GM21717 (cell line): ENCODE measurements around the gene ACO2.
"Not testable (repeated sequence)": the region's sequence is repeated elsewhere in the genome, so short reads cannot be mapped to it uniquely, and the experiment has no call there.

ENCODE experiments used
- ATAC-seq: cut with Tn5 transposase; IDR thresholded peaks from one replicate; pipeline ENCODE4 v1.9.1; 2021; ENCODE audit warnings: mild to moderate bottlenecking, moderate library complexity; ENCODE audit not compliant: unreplicated experiment

ACO2 gene

DNA sequence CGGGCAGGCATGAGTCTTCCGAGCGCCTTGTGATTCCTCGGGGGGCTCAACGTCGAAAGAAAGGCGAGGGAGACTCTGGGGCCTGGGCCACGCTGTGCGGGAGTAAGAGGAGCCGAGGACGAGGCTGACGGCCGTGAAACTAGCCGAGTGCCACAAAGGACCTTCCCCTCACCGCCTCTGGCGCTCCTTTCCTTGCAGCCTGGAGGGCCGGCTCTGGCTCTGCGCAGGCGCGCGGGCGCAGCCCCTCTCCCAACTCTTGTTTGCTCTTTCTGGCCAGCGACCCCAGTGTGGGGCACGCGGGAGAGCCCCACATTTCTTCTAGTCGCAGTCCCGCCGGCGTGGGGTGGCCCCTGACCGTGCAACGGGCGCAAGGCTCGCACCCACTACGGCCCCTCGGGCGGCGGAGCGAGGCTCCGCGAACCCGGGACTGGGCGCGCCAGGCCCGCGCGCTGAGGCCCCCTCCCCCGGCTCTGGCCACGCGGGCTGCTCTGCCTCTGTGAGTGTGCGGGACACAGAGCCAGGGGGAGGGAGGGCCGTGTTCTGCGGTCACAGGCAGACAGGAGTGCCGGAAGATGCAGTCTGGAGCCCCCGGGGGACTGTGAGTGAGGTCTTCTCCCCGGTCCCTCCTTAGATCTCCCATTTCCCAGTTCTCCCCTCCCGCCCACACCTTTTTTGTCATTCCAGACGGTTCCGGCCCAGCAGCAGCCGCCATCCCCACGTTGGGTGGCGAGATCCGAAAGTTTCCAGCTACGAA, 21.3 kb upstream of the ACO2 start:
- no peak for ATAC-seq

GRCh38 chr22:41448189-41448808, 20.6 kb upstream of the ACO2 start:
- peak; percentile 40 for ATAC-seq

GRCh38 chr22:41458161-41458728, 10.7 kb upstream of the ACO2 start:
- no peak for ATAC-seq

DNA sequence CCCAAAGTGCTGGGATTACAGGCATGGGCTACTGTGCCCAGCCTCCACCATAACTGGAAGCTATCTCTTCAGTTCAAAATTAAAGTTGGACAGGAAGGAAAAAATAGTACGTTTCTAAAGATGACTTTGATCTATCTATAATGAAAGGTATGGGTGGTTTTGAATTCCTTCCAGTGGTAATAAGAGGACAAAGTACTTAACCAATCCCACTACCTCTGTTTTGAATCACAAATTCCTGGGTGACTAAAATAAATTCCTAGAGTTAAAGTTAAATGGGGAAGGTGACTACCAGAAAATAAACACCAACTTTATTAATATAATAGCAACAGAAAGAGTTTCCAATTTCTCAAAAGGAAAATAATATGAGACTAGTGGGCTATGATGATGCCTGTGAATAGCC, 9.5 kb upstream of the ACO2 start:
- no peak for ATAC-seq

GRCh38 chr22:41460071-41460470, 8.8 kb upstream of the ACO2 start:
- not testable (repeated sequence) for ATAC-seq

DNA sequence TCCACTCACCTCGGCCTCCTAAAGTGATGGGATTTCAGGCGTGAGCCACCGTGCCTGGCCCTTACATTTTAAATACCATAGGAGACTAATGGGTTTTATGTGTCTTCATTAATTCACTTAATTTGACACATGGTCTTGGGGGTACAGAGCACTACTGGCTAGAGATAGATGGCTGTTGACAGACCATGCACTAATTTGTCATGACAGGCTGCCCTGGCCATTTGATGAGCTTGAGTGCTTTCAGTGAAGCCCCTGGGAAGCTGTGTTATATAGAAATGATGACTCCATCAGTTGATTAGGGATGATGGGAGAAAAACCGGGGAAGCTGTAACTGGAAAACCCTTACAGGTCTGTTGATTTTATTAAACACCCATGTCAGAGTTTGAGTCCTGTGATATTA, 7.0 kb upstream of the ACO2 start:
- ATAC-seq, result no peak

- ATAC-seq, result peak; percentile 26
Measured at GRCh38 chr22:41469218-41469851, 418 bp downstream of the ACO2 start.

DNA sequence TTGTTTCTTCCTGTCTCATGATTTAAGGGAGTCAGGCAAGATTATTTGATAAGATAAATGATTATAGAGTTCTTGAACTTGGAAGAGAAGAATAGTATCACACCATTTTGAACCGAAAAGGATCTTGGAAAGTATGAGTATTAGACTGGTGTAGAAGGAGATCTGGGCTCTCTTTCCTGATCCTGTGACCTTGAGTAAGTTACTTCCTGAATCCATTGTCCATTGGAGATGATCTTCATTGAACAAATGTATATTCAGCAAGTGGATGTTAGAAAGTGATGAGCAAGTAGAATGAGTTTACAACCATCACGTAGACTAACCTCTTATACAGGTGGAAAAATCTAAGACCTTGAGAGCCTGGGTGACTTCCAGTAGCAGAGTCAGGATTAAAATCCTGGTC, 2.0 kb downstream of the ACO2 start:
- no peak for ATAC-seq

- ATAC-seq, result no peak
Measured at GRCh38 chr22:41471568-41471967, 2.7 kb downstream of the ACO2 start.

DNA sequence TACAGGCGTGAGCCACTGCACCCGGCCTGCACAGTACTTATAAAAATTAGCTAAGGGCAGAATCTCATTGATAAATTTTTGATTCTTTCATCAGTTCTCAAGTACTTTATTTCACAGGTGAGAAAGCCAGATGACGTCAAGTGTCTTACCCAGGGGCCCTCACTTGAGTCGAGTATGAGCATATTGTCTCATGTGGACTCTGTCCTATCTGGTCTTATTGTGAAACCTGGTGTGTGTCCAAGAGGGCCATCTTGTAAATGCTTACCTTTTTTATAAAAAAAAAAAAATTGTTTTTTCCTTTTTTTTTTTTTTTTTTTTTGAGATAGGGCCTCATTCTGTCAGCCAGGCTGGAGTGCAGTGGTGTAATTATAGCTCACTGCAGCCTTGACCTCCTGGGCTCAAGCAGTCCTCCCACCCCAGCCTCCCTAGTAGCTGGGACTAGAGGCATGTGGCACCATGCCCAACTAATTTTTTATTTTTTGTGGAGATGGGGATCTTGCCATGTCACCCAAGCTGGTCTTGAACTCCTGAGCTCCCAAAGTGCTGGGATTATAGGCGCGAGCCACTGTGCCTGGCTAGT, 6.0 kb downstream of the ACO2 start:
- ATAC-seq, result no peak

- ATAC-seq, result no peak
Measured at GRCh38 chr22:41478473-41478872, 9.6 kb downstream of the ACO2 start.

GRCh38 chr22:41478891-41479521, 10.1 kb downstream of the ACO2 start:
- no peak for ATAC-seq

DNA sequence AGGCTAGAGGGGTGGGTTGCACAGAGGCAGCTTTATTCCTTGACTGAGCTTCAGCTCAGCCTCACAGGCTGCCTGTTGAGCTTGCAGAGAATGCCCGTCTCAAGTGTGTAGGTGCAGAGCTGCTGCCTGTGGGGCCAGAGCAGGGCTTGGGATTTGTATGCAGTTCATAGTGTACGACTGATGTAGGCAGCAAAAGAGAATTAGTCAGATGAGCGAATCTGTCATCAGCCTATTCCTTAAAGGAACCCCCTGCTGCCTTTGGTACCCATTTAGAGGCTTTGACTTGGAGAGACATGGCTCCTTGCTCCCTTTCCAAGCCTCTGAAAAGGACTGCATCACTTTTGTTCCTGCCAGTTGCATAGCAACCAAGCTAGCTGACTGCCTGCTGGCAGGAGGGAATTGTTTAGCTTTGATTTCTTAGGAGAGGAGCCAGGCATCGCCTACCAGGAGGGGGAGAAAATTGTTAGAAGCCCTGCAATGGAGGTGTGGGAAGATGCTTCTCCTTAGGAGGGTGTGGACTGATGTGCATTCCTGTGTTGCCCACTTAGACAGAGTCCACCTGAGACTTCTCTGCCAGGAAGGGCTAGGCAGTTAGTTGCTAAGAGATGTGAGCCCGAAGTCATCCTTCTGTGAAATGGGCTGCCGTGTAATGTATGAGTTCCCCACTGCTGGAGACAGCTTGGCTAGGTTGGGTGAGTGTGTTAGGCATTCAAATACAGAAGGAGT, 10.9 kb downstream of the ACO2 start:
- no peak for ATAC-seq

- no peak for ATAC-seq
Measured at GRCh38 chr22:41480397-41480735, 11.4 kb downstream of the ACO2 start.

DNA sequence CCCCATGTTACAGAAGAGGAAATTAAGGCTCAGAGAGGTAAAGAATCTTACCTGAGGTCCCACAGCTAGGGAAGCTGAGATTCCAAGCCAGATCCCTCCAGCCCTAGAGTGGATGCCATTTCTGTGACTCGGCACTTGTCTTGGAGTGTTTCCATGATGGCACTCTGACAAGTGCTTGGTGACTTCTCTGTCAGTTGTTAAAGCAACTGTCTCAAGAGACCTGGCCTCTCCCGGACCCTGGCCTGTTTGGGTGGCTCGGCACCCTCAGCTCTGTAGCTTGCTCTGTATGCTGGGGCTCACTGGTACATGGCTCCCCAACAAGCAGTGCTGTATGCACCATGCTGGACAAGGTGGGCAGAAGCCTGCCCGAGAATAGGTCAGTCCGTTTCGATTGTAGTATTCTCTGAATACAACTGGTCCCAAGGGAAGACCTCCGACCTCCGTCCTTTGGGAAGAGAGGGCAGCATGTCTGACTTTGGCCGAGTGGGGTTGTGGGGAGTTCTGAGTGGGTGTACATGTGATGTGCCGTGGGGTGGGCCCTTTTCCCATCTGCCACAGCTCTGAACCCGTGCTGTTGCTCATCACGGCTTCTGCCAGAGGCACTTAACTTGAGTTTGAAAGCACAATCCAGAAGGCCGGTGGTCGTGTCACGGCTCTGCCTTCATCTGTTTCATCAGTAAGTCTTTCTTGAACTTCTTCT, 12.4 kb downstream of the ACO2 start:
- ATAC-seq, result no peak

GRCh38 chr22:41481925-41482318, 13.0 kb downstream of the ACO2 start:
- no peak for ATAC-seq

DNA sequence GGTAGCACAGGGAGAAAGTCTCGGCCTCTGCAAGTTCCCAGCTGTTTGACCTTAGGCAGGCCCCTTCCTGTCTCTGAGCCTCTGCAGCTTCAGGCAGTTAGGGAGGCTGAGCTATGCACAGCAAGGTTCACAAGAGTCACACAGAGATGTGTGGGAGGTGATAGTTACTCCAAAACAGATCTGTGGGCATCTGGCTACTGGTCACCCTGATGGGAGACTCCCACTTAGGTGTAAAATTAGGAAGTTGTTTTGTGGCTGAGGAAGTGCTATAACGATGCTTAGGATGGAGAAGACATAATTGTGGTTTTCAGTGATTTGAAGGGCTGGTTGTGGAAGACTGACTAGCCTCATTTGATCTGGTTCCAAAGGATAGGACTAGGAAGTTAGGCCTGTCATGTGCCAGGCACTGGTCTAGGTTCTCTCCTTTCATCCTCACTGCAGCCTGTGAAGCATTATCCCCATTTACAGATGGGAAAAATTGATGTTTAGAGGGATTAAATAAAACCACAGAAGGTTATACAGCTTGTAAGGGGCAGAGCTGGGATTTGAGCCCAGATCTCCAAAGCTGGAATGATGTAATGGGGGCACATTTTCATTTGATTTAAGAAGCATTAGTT, 13.5 kb downstream of the ACO2 start:
- ATAC-seq, result no peak

DNA sequence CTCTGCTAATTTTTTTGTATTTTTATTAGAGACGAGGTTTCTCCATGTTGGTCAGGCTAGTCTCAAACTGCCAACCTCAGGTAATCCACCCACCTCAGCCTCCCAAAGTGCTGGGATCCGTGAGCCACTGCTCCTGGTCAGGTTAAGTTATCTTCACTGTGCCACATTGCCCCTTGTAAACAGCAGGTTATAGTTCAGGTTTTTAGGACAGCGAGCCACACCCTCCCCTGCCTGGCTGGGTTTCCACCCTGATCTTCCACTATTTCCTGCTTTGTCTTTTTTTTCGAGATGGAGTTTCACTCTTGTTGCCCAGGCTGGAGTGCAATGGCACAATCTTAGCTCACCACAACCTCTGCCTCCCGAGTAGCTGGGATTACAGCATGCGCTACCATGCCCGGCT, 16.1 kb downstream of the ACO2 start:
- no peak for ATAC-seq
